MM.1S (cell line): Measurements from ENCODE around the gene ANGPTL3.

Experiments used
- CTCF ChIP-seq: fragments of 300-600 bp; sonication (generic); IDR thresholded peaks from 2 replicates; pipeline ENCODE4 v1.5.1; 2016; ENCODE audit warnings: antibody characterized with exemption, low read length, mixed read lengths
- EZH2 ChIP-seq: fragments of 300-600 bp; sonication (generic); optimal IDR thresholded peaks from 2 replicates; pipeline ENCODE3; 2017; ENCODE audit warnings: low read depth, mild to moderate bottlenecking, antibody characterized with exemption, low read length, mixed read lengths

GRCh38 chr1:62637392-62638105 is 40.2 kb downstream of the ANGPTL3 start:
- TF ChIP-seq CTCF (no peak), EZH2 (no peak)
